Tibial nerve (tissue), 4 donors: ENCODE results near the gene UBE2N. TPM values are rescaled to one million over a fixed set of nuclear protein-coding genes. Genes with fewer than 3 reads are reported as not detected.
"Not testable (repeated sequence)": the region's sequence is repeated elsewhere in the genome, so short reads cannot be mapped to it uniquely, and the experiment has no call there.

Experiments
- DNase-seq, 2 donors: peaks; one replicate each; pipeline ENCODE4 v3.0.0-alpha.2; 2019; ENCODE audit warnings: low spot score in 2 of 2
- H3K27ac ChIP-seq, 4 donors: fragments of 200-600 bp; sonication (generic) in 3 of 4; one replicate each; pipeline ENCODE4 v1.5.1; 2017 to 2019; ENCODE audit warnings: mild to moderate bottlenecking in 1 of 4
- H3K27me3 ChIP-seq, 2 donors: fragments of 200-600 bp; sonication (generic) in 1 of 2; one replicate each; pipeline versions ENCODE4 v1.5.1 to v1.6.0; 2017 to 2019
- H3K36me3 ChIP-seq, 3 donors: fragments of 200-600 bp; sonication (generic); one replicate each; pipeline ENCODE4 v1.5.1; 2018 to 2019
- H3K4me1 ChIP-seq, 4 donors: fragments of 200-600 bp; sonication (generic) in 3 of 4; one replicate each; pipeline ENCODE4 v1.5.1; 2017 to 2019
- H3K4me3 ChIP-seq, 4 donors: fragments of 200-600 bp; sonication (generic) in 3 of 4; one replicate each; pipeline ENCODE4 v1.5.1; 2017 to 2019; ENCODE audit warnings: mild to moderate bottlenecking in 1 of 4, moderate library complexity in 1 of 4
- H3K9me3 ChIP-seq, 4 donors: fragments of 200-600 bp; sonication (generic) in 3 of 4; one replicate each; pipeline ENCODE4 v1.5.1; 2017 to 2019
- CTCF ChIP-seq, 5 experiments: fragments of 200-600 bp in 3 of 5; fragments of 450-650 bp in 2 of 5; sonication (generic) in 3 of 5; IDR thresholded peaks; one replicate each; pipeline ENCODE4 v1.5.1; 2016 to 2019; ENCODE audit warnings: antibody characterized with exemption in 5 of 5, mild to moderate bottlenecking in 3 of 5, moderate library complexity in 2 of 5
- EP300 ChIP-seq, 2 donors: sonication (generic); formaldehyde crosslinking; IDR thresholded peaks; one replicate each; pipeline ENCODE4 v1.6.1; 2017; ENCODE audit warnings: antibody characterized with exemption in 2 of 2, mild to moderate bottlenecking in 1 of 2
- POLR2A ChIP-seq, 2 donors: fragments of 450-650 bp; IDR thresholded peaks; one replicate each; pipeline ENCODE4 v1.6.1; 2017; ENCODE audit warnings: antibody characterized with exemption in 2 of 2, mild to moderate bottlenecking in 2 of 2, moderate library complexity in 2 of 2
- WGBS, 2 donors: methylation state at CpG; one replicate each; pipeline ENCODE4 v1.1.5; 2018; 5-methylcytosine and 5-hydroxymethylcytosine counted together
- total RNA-seq, 4 donors: library from RNA; depleted of rRNA; stranded (reverse); fragments of >200 nt; gene quantifications; one replicate each; pipeline ENCODE4 v1.1.0, GENCODE V29; 2016

Gene UBE2N
- total RNA-seq, 4 donors from 2014 or later: 20.8 to 31.0 (median 29.4) TPM

- H3K4me3 ChIP-seq: no peak overlapping the region
- TF ChIP-seq CTCF (IDR thresholded peaks at IDR 0.05) (no peak), POLR2A (IDR thresholded peaks at IDR 0.05) (no peak), EP300 (IDR thresholded peaks at IDR 0.05) (no peak)
- H3K9me3 ChIP-seq: no peaks in the 10 kb centered on the region
- no peaks in the 10 kb centered on the region for H3K27me3 ChIP-seq
- WGBS, 2 donors: 39 to 47% methylated on average over 3 of the region's 3 CpGs
- H3K27ac ChIP-seq: no peak overlapping the region
- peaks cover 0 to 68% (median 35%) of the 10 kb centered on the region in 4 donors for H3K4me1 ChIP-seq
- no peaks in the 10 kb centered on the region for H3K36me3 ChIP-seq
- DNase-seq: no peak
Measured at GRCh38 chr12:93438266-93439050, 3.3 kb downstream of the UBE2N start.

- no peaks in the 10 kb centered on the region for H3K27me3 ChIP-seq
- H3K4me1 ChIP-seq: peaks cover 0 to 59% (median 16%) of the 10 kb centered on the region in 4 donors
- WGBS, 2 donors: 51 to 64% methylated on average over 5 of the region's 5 CpGs
- no peak for DNase-seq
- H3K36me3 ChIP-seq: no peaks in the 10 kb centered on the region
- H3K4me3 ChIP-seq: no peak overlapping the region
- H3K9me3 ChIP-seq: no peaks in the 10 kb centered on the region
- no peak overlapping the region for H3K27ac ChIP-seq
- TF ChIP-seq EP300 (IDR thresholded peaks at IDR 0.05): no peak
- TF ChIP-seq CTCF (IDR thresholded peaks at IDR 0.05): no peak
- TF ChIP-seq POLR2A (IDR thresholded peaks at IDR 0.05): no peak
Measured at GRCh38 chr12:93434256-93434865, 7.4 kb downstream of the UBE2N start.

GRCh38 chr12:93432031-93432430 is 9.7 kb downstream of the UBE2N start:
- not testable (repeated sequence) for H3K36me3 ChIP-seq, H3K4me3 ChIP-seq, H3K27ac ChIP-seq, H3K9me3 ChIP-seq, H3K27me3 ChIP-seq, DNase-seq
- 91 to 97% methylated on average over 6 of the region's 6 CpGs for WGBS, 2 donors
- peaks cover 0 to 57% (median 14%) of the 10 kb centered on the region in 4 donors for H3K4me1 ChIP-seq

- TF ChIP-seq POLR2A (IDR thresholded peaks at IDR 0.05) (no peak), CTCF (IDR thresholded peaks at IDR 0.05) (no peak), EP300 (IDR thresholded peaks at IDR 0.05) (no peak)
- H3K27me3 ChIP-seq: no peaks in the 10 kb centered on the region
- H3K9me3 ChIP-seq: no peaks in the 10 kb centered on the region
- H3K27ac ChIP-seq: no peak overlapping the region
- no peaks in the 10 kb centered on the region for H3K36me3 ChIP-seq
- H3K4me1 ChIP-seq: peaks cover 0 to 68% (median 21%) of the 10 kb centered on the region in 4 donors
- no peak overlapping the region for H3K4me3 ChIP-seq
- 81 to 85% methylated on average over 4 of the region's 4 CpGs for WGBS, 2 donors
- DNase-seq: no peak
Measured at GRCh38 chr12:93430280-93430679, 11.5 kb downstream of the UBE2N start.

- Histone ChIP-seq H3K4me1 (peaks cover 0 to 69% (median 25%) of the 10 kb centered on the region in 4 donors), H3K4me3 (no peak overlapping the region), H3K36me3 (no peaks in the 10 kb centered on the region), H3K27ac (no peak overlapping the region), H3K27me3 (no peaks in the 10 kb centered on the region), H3K9me3 (no peaks in the 10 kb centered on the region)
- WGBS, 2 donors: 88 to 90% methylated on average over 1 of the region's 1 CpG
- DNase-seq: no peak
- TF ChIP-seq POLR2A (IDR thresholded peaks at IDR 0.05): no peak
- no peak for TF ChIP-seq EP300 (IDR thresholded peaks at IDR 0.05)
- TF ChIP-seq CTCF (IDR thresholded peaks at IDR 0.05): no peak
Measured at GRCh38 chr12:93429852-93430251, 11.9 kb downstream of the UBE2N start.
